ENCODE results near the gene MICAL3.

MICAL3 gene

DNA sequence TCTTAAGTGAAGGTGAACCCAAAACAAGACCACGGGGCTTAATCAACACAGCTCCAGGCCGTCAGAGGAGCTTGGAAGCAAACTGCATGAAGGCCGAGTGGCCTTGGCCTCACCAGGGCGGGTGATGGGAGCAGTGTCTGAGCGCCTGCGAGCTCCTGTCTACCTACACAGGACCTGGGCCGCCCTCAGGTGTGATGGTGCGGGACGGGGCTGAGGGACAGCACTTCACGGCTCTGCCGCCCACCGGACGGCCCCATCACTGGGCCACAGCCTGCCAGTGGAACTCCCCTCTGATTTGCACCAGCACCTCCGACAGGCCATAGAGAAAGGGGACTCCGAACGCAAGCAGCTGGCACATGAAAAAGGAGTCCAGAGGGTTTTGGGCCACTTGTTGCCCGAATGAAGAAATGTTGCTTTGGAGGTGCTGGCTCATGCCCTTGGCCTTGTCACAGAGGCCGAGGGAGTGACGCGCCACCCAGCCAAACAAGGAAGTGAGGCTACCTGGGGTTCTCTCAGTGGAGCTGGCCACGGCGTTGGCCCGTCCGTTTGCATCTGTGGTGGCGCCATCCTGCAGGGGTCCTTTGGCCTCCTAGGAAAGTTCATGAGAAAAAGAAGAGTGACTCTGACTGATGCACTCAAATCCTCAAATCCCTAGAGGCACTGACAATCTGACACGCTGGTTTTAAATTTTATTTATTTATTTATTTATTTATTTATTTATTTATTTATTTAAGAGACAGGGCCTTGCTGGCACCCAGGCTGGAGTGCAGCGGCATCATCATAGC, 159.8 kb downstream of the MICAL3 start:
- DNase-seq = no peak

DNA sequence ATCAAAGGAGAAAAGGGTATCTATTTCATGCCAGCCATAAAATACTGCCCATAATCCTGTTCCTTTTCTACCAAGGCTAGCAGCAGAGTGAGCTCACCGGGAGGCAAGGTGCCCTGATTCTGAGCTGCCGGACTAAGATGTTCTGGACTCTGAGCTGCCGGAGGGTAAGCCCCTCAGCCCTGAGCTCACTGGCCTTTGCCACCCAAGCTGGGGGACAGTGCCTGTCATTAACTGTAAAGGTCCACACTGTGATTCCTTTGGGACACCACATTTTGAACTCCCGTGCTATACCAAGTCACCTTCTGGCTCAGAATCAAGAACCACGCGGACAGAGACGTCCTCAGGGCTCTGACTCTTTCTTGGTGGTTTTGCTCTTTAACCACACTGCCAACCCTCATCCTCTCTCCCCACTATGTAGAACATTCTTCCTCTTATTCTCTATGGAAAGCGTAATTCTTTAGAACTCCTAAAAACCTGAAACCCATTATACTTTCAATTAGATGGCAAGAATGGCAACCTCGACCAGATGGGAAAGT, 161.6 kb downstream of the MICAL3 start:
- no peak for DNase-seq

DNA sequence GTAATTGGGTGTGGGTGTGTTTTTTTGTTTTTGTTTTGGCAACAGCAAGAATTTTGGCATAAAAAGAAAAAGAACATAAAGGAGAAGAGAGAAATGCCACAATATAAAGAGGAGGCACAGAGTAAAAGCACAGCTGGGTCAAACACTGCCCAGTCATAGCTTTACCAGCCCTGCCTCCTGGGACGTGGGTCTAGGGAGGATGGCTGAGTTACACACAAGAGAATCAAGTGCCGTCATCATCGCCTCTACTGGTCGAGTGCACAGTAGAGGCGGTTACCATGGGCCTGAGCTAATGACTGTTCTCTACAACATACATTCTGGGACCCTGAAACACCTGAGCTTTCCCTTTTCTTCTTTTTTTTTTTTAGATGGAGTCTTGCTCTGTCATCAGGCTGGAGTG, 162.5 kb downstream of the MICAL3 start:
- no peak for DNase-seq

DNA sequence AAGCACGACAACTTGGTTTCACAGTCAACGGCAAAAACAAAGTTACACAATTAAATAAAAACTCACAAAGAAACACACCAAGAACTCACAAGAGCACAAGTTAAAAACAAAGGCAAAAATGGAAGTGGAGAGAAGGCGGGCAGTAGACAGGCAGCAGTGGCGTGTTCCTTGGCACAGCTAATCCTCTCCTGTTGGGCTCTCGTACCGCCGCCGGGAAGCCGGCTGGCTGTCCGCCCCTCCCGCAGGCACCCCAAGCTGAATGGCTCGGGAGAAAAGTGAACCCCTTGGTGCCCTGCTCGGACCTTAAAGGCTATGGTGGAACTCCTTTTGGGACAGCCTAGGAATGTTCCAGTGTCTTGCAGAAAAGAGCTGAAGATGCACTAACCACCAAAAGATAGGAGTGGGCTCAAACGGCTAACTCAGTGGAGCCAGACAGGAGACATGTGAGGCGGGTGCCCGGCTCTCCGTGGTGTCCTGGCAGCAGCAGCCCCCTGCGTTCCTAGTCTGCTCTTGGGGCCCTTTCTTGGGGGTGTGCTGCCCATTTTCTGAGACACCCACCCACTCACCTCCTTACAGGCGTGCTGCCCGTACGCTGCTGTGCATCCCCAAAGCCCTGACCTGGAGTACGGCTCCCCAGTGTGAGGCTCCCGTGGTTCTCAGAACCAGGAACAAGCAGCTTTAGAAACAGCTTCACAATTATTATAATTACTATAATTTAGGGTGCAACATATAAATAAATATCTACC, 164.0 kb downstream of the MICAL3 start:
- DNase-seq = no peak

DNA sequence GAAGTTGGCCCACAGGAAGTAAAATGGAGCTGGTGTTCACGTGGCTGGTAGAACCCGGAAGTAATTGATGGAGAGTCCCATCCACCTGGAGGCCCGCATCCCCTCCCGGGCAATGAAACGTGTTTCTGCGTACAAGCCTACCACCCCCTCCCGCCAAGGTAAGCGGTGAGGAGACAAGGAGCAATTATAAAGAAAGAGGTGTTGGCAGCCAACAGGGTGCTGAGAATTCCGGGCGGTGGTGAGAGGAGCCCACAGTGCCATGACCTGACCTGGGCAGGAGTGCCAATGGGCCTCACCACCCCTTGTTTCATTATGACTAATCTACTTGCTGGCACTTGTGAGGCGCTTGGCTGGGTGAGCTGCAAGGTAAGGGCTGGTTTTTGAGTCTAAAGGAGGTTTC, 166.3 kb downstream of the MICAL3 start:
- no peak for DNase-seq

DNA sequence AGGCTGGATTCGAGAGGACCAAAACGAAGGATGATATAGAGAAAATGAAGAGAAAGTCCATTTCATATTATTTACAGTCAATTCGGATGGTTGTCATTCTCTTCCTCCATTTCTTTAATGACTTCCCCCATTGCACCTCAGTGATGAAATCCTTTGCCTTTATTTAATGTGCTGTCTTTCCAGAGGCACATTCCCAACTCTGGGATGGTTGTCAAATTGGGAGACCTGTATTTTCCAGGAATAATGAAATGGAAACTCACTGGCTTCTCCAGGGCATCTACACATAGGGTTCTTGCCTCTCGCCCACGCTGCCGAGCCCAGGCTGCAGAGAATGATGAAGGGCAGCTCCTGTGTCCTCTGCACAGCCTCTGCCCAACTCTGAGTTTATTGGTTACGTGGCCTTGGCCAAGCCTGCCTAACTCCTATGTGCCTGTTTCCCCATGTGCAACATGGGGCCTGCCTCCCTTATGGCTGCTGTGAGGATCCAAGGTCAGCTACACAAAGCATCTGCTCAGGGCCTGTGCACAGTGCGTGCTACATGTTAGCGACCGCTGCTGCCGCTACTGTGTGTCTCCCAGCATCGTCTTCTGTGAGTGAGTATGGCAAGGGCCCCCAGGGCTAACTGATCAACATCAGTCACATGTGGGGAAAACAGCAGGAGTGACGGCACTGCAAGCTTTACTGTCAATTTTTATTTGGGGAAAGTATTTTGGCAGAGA, 168.6 kb downstream of the MICAL3 start:
- no peak for DNase-seq

DNA sequence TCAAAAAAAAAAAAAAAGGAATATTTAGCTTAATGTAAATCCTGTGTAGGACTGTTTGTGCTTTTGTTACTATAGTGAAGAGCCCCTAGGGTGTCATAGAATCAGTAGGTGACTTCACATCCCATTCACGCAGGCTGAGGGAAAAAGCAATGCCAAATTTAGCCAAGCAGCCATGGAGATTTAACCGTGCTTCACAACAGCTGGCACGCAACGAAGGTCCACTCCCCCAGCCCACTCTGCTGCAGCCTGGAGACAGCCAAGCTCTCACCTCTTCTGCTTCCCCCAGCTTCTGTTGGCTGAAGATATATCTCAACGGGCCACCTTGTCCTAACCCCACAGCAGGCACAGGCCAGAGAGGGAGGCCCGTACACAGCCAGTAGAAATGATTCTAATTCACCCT, 171.3 kb downstream of the MICAL3 start:
- DNase-seq = no peak

DNA sequence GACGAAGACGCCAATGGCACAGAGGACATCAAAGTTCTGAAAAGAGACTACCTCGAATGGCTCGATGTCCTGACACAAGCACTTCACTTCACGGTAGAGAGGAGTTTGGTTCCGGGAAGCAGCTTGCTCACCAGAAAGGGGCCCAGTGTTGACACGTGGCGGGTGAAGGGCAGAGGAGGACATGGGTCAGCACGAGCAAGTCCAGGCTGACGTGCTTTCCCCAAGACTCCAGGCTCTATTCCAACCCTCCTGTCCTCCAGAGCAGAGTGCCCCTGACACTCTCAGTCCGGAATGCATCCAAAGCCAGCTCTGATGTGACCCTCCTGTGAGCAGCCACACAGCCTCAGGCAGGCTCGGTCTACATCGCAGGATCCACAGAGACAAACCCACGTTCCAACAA, 172.6 kb downstream of the MICAL3 start:
- DNase-seq = no peak

DNA sequence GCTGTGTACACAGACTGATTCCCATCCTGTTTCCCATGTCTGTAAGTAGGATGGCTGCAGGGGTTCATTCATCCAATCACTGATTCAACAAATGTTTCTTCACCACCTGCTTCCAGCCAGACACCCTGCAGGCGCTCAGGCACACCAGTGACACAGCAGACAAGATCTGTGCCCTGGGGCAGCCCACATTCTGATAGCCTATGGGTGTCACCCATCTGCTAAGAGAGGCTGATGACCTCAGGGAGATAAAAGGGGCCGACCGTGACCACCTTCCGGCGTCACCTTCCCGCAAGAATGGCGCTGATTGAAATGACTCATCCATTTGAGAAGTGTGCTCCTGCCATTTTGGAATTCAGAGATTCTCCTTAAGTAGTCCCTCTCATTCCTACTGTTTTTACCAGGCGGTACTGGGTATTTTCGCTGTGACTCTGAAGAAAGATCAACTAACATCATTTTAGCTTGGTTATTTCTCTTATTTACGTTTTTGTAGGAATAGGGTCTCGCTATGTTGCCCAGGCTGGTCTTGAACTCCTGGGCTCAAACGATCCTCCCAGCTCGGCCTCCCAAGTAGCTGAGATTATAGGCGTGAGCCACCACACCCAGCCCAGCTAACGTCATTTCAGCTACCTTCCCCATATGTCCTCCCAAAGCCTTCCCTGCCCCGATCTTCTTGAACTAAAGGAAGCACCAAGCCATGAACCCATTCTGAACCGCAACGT, 176.8 kb downstream of the MICAL3 start:
- DNase-seq = no peak

DNA sequence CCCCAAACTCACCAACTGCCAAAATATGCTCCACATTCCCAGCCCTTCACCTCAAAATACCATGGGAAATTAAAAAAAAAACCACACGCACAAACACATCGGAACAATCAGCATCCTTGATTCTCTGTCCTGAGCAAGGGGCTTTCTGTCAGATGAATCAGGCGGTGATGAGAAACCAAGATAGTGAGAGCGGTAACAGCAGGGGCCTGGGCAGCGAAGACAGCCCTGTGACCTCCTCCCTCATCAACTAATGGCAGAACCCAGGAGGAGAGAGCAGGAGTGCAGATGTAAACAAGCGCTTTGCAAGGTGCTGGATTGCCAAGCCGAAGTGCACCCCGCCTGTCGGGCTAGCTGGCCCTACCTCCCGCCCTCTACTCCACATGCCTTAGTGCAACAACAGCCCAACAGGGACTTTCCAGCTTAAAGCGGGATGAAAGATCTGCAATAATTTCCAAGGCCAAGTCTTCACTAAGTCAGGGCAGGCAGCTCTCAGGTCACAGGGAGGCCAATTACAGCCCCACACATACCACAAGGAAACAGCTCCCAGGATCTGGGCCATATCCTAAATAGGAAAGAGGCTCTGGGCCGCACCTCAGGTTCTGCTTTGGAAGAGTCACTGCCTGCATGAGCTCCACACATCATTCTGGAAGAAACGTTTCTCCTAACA, 177.9 kb downstream of the MICAL3 start:
- DNase-seq = no peak

DNA sequence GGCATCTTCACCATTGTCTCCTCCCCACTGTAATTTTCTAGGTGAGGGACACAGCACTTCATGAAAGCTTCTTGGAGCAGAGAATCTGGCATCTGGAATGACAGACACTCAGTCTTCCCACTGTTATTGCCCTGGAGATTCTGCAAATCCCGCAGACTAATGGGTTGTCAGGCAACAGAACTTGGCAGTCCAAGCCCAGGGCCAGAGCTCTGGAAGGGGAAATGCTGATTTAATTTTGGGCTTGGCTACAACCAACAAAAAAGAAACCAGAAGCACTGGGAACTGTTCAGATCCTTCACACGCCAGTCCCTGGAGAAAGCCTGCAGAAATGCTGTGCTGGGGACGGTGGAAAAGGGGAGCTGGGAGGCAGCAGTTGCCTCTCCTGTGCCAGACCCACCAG, 178.6 kb downstream of the MICAL3 start:
- DNase-seq = no peak

DNA sequence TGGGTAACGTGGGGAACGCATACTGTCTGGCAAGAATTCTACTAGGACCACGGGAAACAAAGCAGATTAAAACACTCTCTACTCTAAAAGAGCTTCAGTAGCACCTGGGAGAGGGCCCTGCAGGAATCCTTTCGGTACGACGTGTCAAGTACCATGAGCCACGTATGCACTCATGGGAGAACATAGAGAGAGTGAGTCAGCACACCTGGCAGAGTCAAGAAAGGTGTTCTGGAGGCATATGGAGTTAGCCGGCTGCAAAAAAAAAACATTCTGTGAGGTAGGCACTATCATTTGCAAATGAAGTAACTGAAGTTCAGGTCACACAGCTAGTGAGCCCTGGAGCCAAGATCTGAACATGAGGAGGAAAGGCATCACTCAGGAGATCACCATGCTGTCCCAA, 179.0 kb downstream of the MICAL3 start:
- DNase-seq = no peak

DNA sequence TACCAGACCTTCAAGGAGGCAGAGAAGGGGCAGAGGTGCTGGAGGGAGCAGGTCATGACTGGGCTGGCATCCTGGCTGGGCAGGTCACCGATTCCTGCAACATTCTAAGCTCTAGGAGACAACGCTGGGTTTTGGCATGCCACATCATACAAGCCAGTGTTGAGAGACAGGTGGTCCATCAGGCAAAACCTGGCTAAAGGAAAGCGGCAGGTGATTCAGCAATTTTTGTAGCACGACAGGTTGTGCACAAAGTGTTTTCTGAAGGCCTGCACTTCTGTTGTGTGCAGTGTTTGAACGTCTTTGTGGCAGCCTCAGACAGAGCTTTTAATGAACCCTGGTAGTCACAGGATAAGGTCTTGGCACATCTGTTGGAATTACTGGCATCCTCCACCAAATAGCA, 180.2 kb downstream of the MICAL3 start:
- DNase-seq = no peak

DNA sequence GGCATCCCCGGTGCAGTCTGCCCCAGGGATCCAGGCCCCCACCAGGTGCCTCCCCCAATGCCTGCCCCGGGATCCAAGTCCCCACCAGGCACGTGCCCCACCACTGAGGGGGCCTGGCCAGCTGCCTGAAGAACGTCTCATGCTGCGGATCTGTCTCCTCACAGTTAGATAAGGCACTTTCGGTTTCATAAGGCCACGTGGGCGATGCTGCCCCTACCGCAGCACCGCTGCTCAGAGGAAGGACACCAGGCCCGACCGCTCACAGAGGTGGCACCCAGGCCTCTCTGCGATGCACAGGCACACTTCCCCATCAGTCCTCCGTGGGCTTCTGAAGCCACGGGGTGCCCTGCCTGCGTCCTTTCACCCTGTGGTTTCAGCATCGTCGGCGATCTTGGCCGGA, 182.0 kb downstream of the MICAL3 start:
- no peak for DNase-seq

DNA sequence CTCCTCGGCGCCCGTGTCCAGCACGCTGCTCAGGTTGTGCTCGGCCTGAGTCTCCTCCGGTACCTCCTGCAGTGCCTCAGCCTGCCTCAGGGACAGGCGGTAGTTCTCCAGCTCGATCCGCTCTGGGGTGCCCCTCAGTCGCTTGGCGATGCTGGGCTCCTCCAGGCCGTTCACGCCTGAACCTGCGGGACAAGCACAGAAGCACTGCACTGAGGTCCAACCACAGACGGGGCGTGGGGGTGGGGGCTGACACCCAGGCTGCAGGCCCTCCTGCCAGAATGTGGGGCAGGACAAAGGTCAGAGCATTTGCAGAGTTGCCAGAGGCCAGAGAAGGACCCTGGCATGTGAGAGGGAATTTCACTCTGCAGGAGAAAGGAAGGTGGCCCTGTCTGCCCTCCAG, 182.5 kb downstream of the MICAL3 start:
- DNase-seq = no peak

DNA sequence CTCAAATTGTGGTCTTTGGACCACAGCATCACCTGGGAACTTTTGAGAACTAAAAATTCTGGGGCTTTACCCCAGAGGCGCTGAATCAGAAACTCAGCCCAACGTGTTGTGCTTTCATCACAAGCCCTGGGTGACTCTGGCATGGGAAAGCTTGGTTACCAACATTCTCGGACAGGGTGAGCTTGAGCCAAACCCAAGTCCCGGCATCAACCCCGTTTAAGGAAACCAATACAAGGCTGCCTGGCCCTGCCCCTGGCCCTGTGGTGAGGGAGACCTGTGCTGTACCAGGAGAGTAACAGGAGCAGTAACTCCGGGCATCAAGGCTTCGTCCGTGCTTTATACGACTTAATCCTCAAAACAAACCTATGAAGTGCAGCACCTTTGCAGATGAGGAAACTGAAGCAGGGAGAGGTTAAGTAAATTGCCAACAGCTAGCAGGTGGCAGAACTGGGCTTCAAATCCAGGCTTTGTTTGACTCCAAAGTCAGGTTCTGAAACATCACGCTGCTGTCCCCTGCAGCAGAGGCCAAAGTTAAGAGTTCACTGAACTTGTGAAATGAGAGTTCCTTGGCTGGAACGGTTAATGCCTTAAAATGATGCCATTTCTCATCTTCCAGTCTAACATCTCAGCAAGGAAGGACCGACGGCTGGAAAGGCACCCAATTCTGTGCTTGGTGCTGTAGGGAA, 186.0 kb downstream of the MICAL3 start:
- no peak for DNase-seq

DNA sequence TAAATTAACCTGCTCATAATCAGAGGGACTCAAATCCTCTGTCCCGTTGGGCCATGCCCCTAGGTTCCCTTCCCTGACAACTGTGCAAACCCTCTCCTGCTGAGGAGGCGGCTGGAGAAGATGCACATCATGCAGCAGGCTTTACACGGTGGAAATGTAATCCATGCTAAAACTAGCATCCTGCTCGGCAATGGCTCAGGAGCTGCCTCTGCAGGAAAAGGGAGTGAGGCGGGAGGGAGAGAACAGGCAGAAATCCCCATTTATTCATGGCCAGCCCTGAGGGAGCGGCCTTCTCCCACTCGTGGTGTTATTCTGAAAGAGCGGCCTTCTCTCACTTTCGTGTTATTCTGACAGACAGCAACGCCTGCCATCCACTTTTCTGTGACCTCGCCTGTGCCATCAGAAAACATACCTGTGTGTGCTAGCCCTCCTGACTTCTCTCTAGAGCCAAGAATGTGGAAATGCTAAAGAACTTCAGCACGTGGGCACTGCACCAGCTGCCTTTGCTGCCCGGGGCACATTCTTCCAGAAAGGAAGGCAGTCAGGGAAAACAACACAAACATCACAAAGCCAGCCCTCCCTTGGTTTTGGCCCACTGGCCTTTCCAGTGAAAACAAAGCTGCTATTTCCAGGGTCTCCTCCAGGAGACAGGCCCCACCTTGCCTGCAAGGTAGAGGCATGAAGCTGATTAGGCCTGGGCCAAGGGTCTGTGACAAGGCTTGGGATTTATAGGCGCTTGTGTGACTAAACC, 187.2 kb downstream of the MICAL3 start:
- DNase-seq = no peak

DNA sequence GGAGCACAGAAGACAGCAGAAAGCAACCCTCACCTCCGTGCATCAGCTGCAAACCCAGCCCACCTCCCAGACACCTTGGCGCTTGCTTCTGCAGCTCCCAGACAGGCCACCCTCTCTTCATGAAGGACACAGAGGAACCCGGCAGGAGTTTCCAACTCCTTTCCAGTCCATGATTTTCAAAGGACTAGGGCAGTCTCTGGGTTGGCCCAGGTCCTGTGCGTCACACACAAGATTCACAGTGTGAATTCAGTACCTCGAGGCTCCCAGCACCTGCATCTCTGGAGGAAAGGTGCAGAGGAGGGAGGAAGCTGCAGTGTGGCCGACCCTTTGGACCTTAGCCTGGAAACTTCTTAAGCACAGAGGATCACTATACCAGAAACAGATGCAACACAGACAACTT, 189.1 kb downstream of the MICAL3 start:
- no peak for DNase-seq

DNA sequence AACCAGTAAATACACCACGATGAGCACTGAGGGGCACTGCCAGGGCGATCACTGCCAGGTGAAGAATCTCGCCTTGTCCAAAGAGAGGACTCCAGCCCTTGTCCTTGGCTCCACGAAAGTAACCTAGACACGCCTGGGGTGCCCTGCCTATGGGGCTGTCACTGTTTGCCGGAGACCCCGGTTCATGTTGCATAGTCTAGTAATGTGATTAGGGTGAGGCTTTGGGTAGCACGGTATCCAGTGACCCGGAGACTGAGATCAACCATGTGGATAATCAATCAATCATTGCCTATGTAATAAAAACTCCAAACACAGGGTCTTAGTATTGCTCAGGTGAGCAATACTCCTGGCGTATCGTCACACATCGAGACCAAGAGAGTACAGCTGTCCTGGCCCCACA, 190.9 kb downstream of the MICAL3 start:
- DNase-seq = no peak

DNA sequence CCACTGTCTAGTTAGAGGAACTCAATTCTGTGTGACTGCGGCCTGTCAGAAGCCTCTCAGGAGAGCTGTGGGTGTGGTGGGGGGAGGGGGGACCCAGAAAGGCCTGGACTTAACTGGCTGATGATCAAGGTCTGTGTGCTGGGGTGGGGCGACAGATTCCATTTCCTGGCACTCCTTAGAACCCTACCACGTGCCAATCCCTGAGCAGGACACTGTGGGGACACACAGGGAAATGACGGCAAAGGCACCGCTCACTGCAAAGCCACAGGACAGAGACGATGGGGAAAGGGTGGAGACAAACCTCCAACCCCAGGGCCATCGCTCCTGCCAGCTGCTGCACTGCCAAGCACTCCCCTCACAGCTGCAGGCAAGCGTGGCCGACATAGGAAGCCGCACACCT, 191.7 kb downstream of the MICAL3 start:
- DNase-seq = no peak

All from NCI-H748 treated with DMSO at 0.1 percent for 48 hours (cell line).